GM12878 (cell line): ENCODE measurements around the gene SLC25A11. TPM values are rescaled to one million over a fixed set of nuclear protein-coding genes. Genes with fewer than 3 reads are reported as not detected.

Experiments
- ATAC-seq: fragments of 200-7000 bp; cut with Tn5 transposase; 3 replicates; pipeline ENCODE4 v1.9.1; 2020; ENCODE audit warnings: mild to moderate bottlenecking, moderate library complexity
- BruUV-seq: library from RNA; stranded (reverse); fragments of 400-500 nt; replicated peaks from 2 replicates; lab custom pipeline; 2021; lab: Mats Ljungman, UMichigan
- CTCF ChIA-PET: fragments of 300-600 bp; sonication (Branson Sonifier 250); formaldehyde crosslinking; extraction: SDS; loops from one replicate; lab custom pipeline; 2021; ENCODE audit warnings: inconsistent platforms; lab: Yijun Ruan, JAX
- POLR2A ChIA-PET: fragments of 350-600 bp; formaldehyde crosslinking; extraction: SDS; loops from one replicate; lab custom pipeline; 2021; ENCODE audit warnings: inconsistent platforms; lab: Charles Lee
- RAD21 ChIA-PET: fragments of 300-600 bp; sonication (Branson Sonifier 250); formaldehyde crosslinking; loops from one replicate; lab custom pipeline; 2023; ENCODE audit warnings: antibody characterized with exemption; ENCODE audit not compliant: unreplicated experiment; lab: Charles Lee
- SMC1A ChIA-PET: fragments of 300-600 bp; sonication (Branson Sonifier 250); formaldehyde crosslinking; loops from one replicate; lab custom pipeline; 2023; ENCODE audit not compliant: unreplicated experiment, uncharacterized antibody; lab: Charles Lee
- DNase-seq: peaks from one replicate; pipeline ENCODE4 v3.0.0-alpha.2; 2011; ENCODE audit warnings: low read depth, low spot score
- FAIRE-seq: peaks from 3 replicates; lab custom pipeline; 2011; peaks lifted over from hg19 to GRCh38; lab: Jason Lieb, UNC
- H2AFZ ChIP-seq: 2 replicates; pipeline ENCODE4 v1.6.0; 2011; ENCODE audit warnings: low read depth, low read length, control low read depth; ENCODE audit not compliant: control insufficient read depth
- H3K27ac ChIP-seq: 2 replicates; pipeline ENCODE4 v1.5.1; 2011; ENCODE audit warnings: control low read depth; ENCODE audit not compliant: control insufficient read depth, insufficient read depth
- H3K27me3 ChIP-seq, 2 experiments: replicated peaks in 1 of 2; 2 replicates each; pipeline versions ENCODE4 v1.6.0 to v1.6.1; 2011; ENCODE audit warnings: low read length in 1 of 2; ENCODE audit not compliant: control insufficient read depth in 2 of 2, insufficient read depth in 2 of 2
- H3K36me3 ChIP-seq, 2 experiments: 2 replicates each; pipeline ENCODE4 v1.5.1; 2011; ENCODE audit warnings: low read length in 1 of 2; ENCODE audit not compliant: control insufficient read depth in 2 of 2, insufficient read depth in 2 of 2
- H3K4me1 ChIP-seq: 2 replicates; pipeline ENCODE4 v1.6.1; 2011; ENCODE audit warnings: mild to moderate bottlenecking, low read length, moderate library complexity, mixed read lengths; ENCODE audit not compliant: control insufficient read depth, insufficient read depth
- H3K4me2 ChIP-seq: 2 replicates; pipeline ENCODE4 v1.6.0; 2011; ENCODE audit warnings: control low read depth; ENCODE audit not compliant: control insufficient read depth, insufficient read depth
- H3K4me3 ChIP-seq: fragments of 200-600 bp; sonication (generic); 2 replicates; pipeline ENCODE4 v1.5.1; 2016
- H3K79me2 ChIP-seq: 2 replicates; pipeline ENCODE4 v1.6.0; 2011; ENCODE audit warnings: low read length; ENCODE audit not compliant: control insufficient read depth, insufficient read depth
- H3K9ac ChIP-seq: 2 replicates; pipeline ENCODE4 v1.8.0; 2011; ENCODE audit warnings: low read length, control low read depth, mixed read lengths; ENCODE audit not compliant: control insufficient read depth, insufficient read depth
- H3K9me3 ChIP-seq: replicated peaks from 3 replicates; pipeline ENCODE4 v1.5.1; 2011; ENCODE audit warnings: mild to moderate bottlenecking, low read length; ENCODE audit not compliant: control insufficient read depth, insufficient read depth
- H4K20me1 ChIP-seq: 2 replicates; pipeline ENCODE4 v1.6.0; 2011; ENCODE audit not compliant: control insufficient read depth, insufficient read depth
- ASH2L ChIP-seq: fragments of 300-600, 200-600 bp; sonication (generic); IDR thresholded peaks from 2 replicates; pipeline ENCODE4 v1.6.1; 2017; ENCODE audit warnings: low read depth, mild to moderate bottlenecking, borderline replicate concordance
- BHLHE40 ChIP-seq, 2 experiments: fragments of 450-650 bp in 1 of 2; IDR thresholded peaks; 2 replicates each; pipeline ENCODE4 v1.6.1; 2011 to 2017; ENCODE audit warnings: low read depth in 2 of 2, borderline replicate concordance in 1 of 2, improper control_type of control experiment in 1 of 2, low read length in 1 of 2, mild to moderate bottlenecking in 1 of 2
- BMI1 ChIP-seq: fragments of 450-650 bp; IDR thresholded peaks from 2 replicates; pipeline ENCODE4 v1.6.1; 2016; ENCODE audit warnings: mild to moderate bottlenecking, moderate library complexity, borderline replicate concordance
- CBX3 ChIP-seq: fragments of 200-600 bp; sonication (generic); IDR thresholded peaks from 2 replicates; pipeline ENCODE4 v1.6.1; 2016; ENCODE audit warnings: low read depth, borderline replicate concordance
- ETV6 ChIP-seq, 2 experiments: fragments of 450-650 bp in 1 of 2; IDR thresholded peaks in 1 of 2; conservative IDR thresholded peaks in 1 of 2; 2 replicates each; pipeline ENCODE4 v1.6.1; 2014; ENCODE audit warnings: antibody characterized with exemption in 1 of 2, borderline replicate concordance in 1 of 2, low read depth in 1 of 2, mild to moderate bottlenecking in 1 of 2, moderate library complexity in 1 of 2
- JUNB ChIP-seq: IDR thresholded peaks from 2 replicates; pipeline ENCODE4 v1.6.1; 2016; ENCODE audit warnings: antibody characterized with exemption, mild to moderate bottlenecking
- MYB ChIP-seq: fragments of 150-350 bp; IDR thresholded peaks from 2 replicates; pipeline ENCODE4 v1.6.1; 2014; ENCODE audit warnings: mild to moderate bottlenecking, low read depth, low read length, borderline replicate concordance
- NFXL1 ChIP-seq: fragments of 450-650 bp; IDR thresholded peaks from 2 replicates; pipeline ENCODE4 v1.6.1; 2017; ENCODE audit warnings: antibody characterized with exemption, mild to moderate bottlenecking, borderline replicate concordance
- NRF1 ChIP-seq: conservative IDR thresholded peaks from 2 replicates; pipeline ENCODE4 v1.6.1; 2011; ENCODE audit warnings: mild to moderate bottlenecking, low read depth, low read length, improper control_type of control experiment
- RELA ChIP-seq: fragments of 450-650 bp; IDR thresholded peaks from 2 replicates; pipeline ENCODE4 v1.8.0; 2014; ENCODE audit warnings: borderline replicate concordance; ENCODE audit not compliant: partially characterized antibody
- RUNX3 ChIP-seq: IDR thresholded peaks from 2 replicates; pipeline ENCODE4 v1.6.1; 2012; ENCODE audit warnings: low read length, inconsistent platforms
- SMAD1 ChIP-seq: fragments of 450-650 bp; IDR thresholded peaks from 2 replicates; pipeline ENCODE4 v1.6.1; 2018; ENCODE audit warnings: mild to moderate bottlenecking, low read depth; ENCODE audit not compliant: partially characterized antibody
- ZNF207 ChIP-seq: fragments of 450-650 bp; IDR thresholded peaks from 2 replicates; pipeline ENCODE4 v1.6.1; 2014; ENCODE audit warnings: antibody characterized with exemption, mild to moderate bottlenecking, borderline replicate concordance
- ZNF384 ChIP-seq: IDR thresholded peaks from 2 replicates; pipeline ENCODE4 v1.6.1; 2012; ENCODE audit warnings: low read depth, mild to moderate bottlenecking, low read length, improper control_type of control experiment, borderline replicate concordance
- WGBS: methylation state at CpG from one replicate; pipeline ENCODE4 v1.1.6; 2016; ENCODE audit warnings: low lambda C conversion rate; ENCODE audit not compliant: insufficient replicate concordance, insufficient coverage; ENCODE audit errors: missing lambda C conversion rate; 5-methylcytosine and 5-hydroxymethylcytosine counted together
- in situ Hi-C: fragments of 300-500 bp; cut with MboI; formaldehyde crosslinking; loops from 9 replicates; pipeline ENCODE4 v1.14.3; 2018; ENCODE audit warnings: mixed read lengths
- intact Hi-C: fragments of 100-400 bp; cut with micrococcal nuclease; formaldehyde crosslinking; loops from one replicate; pipeline ENCODE4 v1.14.2; 2022; ENCODE audit not compliant: unreplicated experiment
- polyA plus RNA-seq, 11 experiments: library from polyadenylated mRNA; depleted of rRNA in 4 of 11; unstranded in 6 of 11; stranded (reverse) in 5 of 11; fragments of >200 nt; fragmentation: Nextera tagmentation in 4 of 11; fragmentation: Illumina TruSeq in 1 of 11; extraction: Ambion mirVana in 4 of 11; extraction: Trizol in 1 of 11; gene quantifications; 1 replicate in 1 of 11; 2 replicates in 10 of 11; pipeline versions ENCODE4 v1.2.1 to v1.2.3, GENCODE V29; 2011 to 2016; ENCODE audit warnings: inconsistent platforms in 2 of 11, missing spikeins in 2 of 11, low read depth in 1 of 11
- total RNA-seq, 4 experiments: library from RNA; depleted of rRNA in 3 of 4; stranded (reverse); fragments of >200 nt in 3 of 4; fragmentation: Illumina TruSeq in 1 of 4; extraction: Trizol in 1 of 4; gene quantifications; 2 replicates each; pipeline versions ENCODE4 v1.2.1 to v1.2.3, GENCODE V29; 2013 to 2021
- TF ChIP-seq, protein P1 (sequence below): fragments of 450-650 bp; IDR thresholded peaks from 2 replicates; pipeline ENCODE4 v1.6.1; 2017; ENCODE audit warnings: mild to moderate bottlenecking, moderate library complexity
- TF ChIP-seq, protein P2 (sequence below): IDR thresholded peaks from 2 replicates; pipeline ENCODE4 v1.6.1; 2012; ENCODE audit warnings: low read depth, low read length, improper control_type of control experiment

SLC25A11 gene
- total and polyA plus RNA-seq, 10 of the 15 experiments (the other 5 are each of a cell fraction or from before 2014, with no cell fraction given): 5.8 to 142 (median 65.0) TPM

DNA sequence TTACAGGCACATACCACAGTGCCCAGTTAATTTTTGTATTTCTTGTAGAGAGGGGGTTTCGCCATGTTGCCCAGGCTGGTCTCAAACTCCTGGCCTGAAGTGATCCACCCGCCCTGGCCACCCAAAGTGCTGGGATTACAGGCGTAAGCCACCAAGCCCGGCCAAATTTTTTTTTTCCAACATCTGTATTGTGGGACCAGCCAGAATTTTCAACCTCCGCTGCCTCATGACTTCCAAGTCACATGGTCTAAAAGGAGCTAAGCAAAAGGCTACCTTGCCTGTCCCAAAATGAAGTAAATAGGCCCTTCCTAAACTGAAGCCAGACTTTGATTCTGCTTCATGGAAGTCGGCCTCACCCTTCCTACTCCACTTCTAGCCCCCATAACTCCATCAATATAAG is 32.0 kb upstream of the SLC25A11 start:
- Histone ChIP-seq H3K4me2 (no peak overlapping the region), H3K27me3 (no peaks in the 10 kb centered on the region), H3K79me2 (peaks cover 18% of the 10 kb centered on the region), H2AFZ (no peak overlapping the region), H3K4me3 (no peak overlapping the region), H3K36me3 (peaks cover 13 to 18% of the 10 kb centered on the region in 2 experiments; a peak in 3 of 4 replicates), H4K20me1 (no peaks in the 10 kb centered on the region), H3K9me3 (no peaks in the 10 kb centered on the region), H3K4me1 (peaks cover 11% of the 10 kb centered on the region), H3K9ac (no peak overlapping the region), H3K27ac (no peak overlapping the region)
- in situ Hi-C loops (no loop called here), intact Hi-C loops (no loop called here)
- ChIA-PET RAD21 (no interaction called here), CTCF (interaction anchor here (1.9 kb wide), 1 partner anchor 9 kb away, joined by 10 read pairs; no protein-coding TSS in a partner anchor), SMC1A (interaction anchor here (1.1 to 2.7 kb wide), 3 partner anchors 8 to 63 kb away, joined by 3 to 9 read pairs (median 5); no protein-coding TSS in a partner anchor), POLR2A (interaction anchor here (0.7 kb wide), 1 partner anchor 97 kb away, joined by 3 read pairs; no protein-coding TSS in a partner anchor)
- no TSS peak for BruUV-seq
- ATAC-seq (no peak), FAIRE-seq (no peak), DNase-seq (no peak)
- no peak for TF ChIP-seq JUNB
- no peak for TF ChIP-seq BMI1
- no peak for TF ChIP-seq CBX3
- TF ChIP-seq BHLHE40 (IDR thresholded peaks at IDR 0.05; ENCODE audit: borderline replicate concordance in 1 of 2, low read depth in 2 of 2, low read length in 1 of 2): no peak
- TF ChIP-seq RELA: no peak
- TF ChIP-seq, protein P1, sequence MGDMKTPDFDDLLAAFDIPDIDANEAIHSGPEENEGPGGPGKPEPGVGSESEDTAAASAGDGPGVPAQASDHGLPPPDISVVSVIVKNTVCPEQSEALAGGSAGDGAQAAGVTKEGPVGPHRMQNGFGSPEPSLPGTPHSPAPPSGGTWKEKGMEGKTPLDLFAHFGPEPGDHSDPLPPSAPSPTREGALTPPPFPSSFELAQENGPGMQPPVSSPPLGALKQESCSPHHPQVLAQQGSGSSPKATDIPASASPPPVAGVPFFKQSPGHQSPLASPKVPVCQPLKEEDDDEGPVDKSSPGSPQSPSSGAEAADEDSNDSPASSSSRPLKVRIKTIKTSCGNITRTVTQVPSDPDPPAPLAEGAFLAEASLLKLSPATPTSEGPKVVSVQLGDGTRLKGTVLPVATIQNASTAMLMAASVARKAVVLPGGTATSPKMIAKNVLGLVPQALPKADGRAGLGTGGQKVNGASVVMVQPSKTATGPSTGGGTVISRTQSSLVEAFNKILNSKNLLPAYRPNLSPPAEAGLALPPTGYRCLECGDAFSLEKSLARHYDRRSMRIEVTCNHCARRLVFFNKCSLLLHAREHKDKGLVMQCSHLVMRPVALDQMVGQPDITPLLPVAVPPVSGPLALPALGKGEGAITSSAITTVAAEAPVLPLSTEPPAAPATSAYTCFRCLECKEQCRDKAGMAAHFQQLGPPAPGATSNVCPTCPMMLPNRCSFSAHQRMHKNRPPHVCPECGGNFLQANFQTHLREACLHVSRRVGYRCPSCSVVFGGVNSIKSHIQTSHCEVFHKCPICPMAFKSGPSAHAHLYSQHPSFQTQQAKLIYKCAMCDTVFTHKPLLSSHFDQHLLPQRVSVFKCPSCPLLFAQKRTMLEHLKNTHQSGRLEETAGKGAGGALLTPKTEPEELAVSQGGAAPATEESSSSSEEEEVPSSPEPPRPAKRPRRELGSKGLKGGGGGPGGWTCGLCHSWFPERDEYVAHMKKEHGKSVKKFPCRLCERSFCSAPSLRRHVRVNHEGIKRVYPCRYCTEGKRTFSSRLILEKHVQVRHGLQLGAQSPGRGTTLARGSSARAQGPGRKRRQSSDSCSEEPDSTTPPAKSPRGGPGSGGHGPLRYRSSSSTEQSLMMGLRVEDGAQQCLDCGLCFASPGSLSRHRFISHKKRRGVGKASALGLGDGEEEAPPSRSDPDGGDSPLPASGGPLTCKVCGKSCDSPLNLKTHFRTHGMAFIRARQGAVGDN: no peak
- TF ChIP-seq, protein P2, sequence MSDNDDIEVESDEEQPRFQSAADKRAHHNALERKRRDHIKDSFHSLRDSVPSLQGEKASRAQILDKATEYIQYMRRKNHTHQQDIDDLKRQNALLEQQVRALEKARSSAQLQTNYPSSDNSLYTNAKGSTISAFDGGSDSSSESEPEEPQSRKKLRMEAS: no peak
- no peak for TF ChIP-seq NFXL1
- no peak for TF ChIP-seq NRF1
- TF ChIP-seq MYB: no peak
- no peak for TF ChIP-seq ZNF384
- TF ChIP-seq SMAD1: no peak
- no peak for TF ChIP-seq ZNF207
- TF ChIP-seq ASH2L: no peak
- TF ChIP-seq ETV6 (conservative IDR thresholded peaks at IDR 0.05 in 1 of 2, IDR thresholded peaks at IDR 0.05 in 1 of 2; ENCODE audit: borderline replicate concordance in 1 of 2, low read depth in 1 of 2): no peak
- TF ChIP-seq RUNX3: no peak
- 94% methylated on average over 6 of the region's 6 CpGs for WGBS
